Choroid plexus epithelial cell (primary cell): ENCODE results near the gene TRIM54.

Experiments used
- DNase-seq: peaks from one replicate; pipeline ENCODE4 v3.0.0-alpha.2; 2010; ENCODE audit warnings: low read depth
- H3K4me3 ChIP-seq: 2 replicates; pipeline ENCODE4 v1.5.1; 2011; ENCODE audit warnings: low read depth, mild to moderate bottlenecking, control low read depth, low read length, moderate library complexity
- TF ChIP-seq, protein P1 (sequence below): conservative IDR thresholded peaks from 2 replicates; pipeline ENCODE4 v1.5.1; 2011; ENCODE audit warnings: low read depth, mild to moderate bottlenecking, control low read depth, inconsistent platforms, low read length, moderate library complexity

TRIM54 gene

DNA sequence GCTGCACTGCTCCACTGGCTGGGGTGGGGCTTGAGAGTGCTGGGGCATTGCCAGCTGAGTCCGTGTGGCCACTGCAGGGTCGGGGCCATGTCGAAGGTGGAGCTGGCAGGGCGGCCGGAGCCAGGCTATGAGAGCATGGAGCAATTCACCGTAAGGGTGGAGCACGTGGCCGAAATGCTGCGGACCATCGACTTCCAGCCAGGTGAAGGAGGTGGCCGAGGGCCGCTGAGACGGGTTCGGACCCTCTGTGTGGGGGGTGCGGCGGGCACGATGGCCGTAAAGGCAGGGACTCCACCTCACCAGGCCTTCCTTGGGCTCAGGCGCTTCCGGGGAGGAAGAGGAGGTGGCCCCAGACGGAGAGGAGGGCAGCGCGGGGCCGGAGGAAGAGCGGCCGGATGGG lies 23.9 kb downstream of the TRIM54 start:
- TF ChIP-seq, protein P1, sequence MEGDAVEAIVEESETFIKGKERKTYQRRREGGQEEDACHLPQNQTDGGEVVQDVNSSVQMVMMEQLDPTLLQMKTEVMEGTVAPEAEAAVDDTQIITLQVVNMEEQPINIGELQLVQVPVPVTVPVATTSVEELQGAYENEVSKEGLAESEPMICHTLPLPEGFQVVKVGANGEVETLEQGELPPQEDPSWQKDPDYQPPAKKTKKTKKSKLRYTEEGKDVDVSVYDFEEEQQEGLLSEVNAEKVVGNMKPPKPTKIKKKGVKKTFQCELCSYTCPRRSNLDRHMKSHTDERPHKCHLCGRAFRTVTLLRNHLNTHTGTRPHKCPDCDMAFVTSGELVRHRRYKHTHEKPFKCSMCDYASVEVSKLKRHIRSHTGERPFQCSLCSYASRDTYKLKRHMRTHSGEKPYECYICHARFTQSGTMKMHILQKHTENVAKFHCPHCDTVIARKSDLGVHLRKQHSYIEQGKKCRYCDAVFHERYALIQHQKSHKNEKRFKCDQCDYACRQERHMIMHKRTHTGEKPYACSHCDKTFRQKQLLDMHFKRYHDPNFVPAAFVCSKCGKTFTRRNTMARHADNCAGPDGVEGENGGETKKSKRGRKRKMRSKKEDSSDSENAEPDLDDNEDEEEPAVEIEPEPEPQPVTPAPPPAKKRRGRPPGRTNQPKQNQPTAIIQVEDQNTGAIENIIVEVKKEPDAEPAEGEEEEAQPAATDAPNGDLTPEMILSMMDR: no peak
- H3K4me3 ChIP-seq: no peak overlapping the region
- DNase-seq: no peak

DNA sequence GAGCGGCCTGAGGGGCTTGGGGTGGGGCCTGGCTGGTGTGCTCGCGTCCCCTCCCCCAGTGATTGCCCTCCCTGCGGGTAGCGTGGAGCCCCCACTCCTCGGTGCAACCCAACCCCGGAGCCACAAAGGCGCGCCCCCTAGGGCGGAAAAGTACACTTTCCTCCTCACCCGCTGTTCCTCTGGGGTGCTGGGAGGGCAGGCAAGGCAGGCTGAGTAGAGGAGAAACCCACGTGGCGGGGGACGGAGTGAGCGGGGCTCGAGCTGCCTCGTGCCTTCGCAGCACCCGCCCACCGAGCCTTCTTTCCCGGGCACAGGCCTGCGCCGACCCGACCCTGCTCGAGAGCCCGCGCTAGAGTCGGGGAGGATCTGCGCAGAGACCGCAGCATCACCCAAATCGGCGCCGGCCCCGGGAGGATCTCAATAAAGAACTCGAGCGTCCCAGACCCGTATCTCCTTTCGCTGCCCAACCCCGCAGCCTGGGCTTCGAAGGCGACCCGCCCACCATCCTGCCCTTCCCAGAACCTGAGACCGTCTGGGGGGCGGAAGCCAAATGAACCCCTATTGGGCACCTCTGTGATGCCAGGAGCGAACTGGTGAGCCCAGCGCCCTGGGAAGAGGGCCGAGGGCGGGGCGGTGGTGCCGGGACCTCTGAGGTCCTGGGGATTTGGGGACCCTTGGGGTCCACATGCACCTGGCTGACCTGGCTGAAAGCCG lies 24.5 kb downstream of the TRIM54 start:
- TF ChIP-seq, protein P1: no peak
- no peak for DNase-seq
- H3K4me3 ChIP-seq: no peak overlapping the region

DNA sequence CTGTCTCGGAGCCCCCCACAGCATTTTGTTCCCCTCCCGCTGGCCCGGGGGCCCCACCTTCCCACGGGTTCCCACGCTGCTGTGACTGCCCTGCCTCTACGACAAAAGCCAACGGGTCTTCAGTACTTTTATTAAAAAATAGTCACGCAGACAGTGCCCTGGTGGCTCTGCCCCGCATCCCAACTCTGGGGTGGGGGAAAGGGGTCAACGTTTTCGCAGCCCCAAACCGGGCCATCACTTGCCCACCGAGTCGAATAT lies 25.0 kb downstream of the TRIM54 start:
- no peak for DNase-seq
- TF ChIP-seq, protein P1: no peak
- no peak overlapping the region for H3K4me3 ChIP-seq

DNA sequence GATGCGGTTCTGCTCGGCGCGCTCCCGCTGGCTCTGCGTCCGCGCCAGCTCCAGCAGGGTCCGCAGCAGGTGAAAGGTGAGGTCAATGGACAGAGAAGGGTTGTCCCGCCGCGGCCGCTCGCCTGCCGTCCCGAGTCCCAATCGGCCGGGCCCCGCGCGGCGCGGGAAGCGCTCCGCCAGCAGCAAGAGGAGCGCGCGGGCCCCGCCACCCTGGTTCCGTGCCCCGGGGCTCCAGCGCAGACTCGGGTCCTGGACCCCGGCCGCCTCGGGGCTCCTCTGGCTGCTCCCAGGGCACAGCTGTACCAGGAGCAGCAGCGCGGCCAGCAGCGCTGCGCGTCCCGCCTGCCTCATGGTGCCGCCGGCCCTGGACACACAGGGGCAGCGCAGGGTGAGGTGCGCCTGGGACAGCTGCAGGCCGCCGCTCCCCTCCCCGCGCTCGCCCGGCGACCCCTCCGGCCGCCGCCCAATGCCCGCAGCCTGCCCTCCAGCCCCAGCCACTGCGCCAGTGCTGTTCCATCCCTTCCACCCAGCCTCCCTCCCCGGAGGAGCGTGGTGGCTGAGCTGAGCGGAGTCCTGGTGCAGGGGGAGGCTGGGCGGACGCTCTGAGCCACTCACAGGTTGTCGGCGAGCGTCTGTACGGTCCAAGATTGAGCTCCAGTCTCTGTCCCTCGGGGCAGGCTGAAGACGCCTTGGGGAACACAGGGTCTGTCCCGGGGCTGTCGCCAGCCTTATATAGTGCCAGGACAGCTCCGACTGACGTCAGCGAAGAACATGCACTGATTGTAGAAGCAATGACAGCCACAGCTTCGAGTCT lies 25.5 kb downstream of the TRIM54 start:
- no peak for DNase-seq
- no peak overlapping the region for H3K4me3 ChIP-seq
- TF ChIP-seq, protein P1: no peak

DNA sequence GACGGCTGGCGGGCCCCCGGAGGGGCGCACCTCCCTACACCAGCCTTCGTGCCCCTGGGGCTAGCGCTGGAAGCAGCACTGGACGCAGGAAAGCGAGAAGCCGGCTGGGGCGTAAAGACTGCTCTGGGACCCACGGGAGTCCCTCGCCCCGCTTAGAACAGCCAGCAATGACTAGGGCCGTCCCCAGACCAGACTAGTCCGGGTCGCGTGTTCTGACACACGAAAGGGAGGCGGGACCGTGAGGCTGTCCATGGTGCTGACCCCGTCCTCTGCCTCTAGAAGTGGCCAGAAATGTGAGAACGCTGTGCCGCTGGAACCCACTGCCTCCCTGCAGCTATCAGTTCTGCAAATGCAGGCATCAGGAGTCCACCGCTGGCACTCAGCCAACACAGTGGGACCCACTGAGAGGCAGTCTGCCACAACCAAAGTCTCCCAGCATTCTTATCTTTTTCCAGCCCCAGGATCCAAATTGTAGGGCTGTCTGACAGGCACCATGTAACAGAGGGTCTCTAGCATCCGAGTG lies 26.2 kb downstream of the TRIM54 start, which contains the start of gene UCN:
Gene UCN (minus strand): TSS at position 87 of the 523 bp plus-strand sequence. CDS start 550 bp downstream, outside the sequence.
- DNase-seq: peak; percentile 60
- TF ChIP-seq, protein P1: no peak
- no peak within 1 kb of the TSS for H3K4me3 ChIP-seq

DNA sequence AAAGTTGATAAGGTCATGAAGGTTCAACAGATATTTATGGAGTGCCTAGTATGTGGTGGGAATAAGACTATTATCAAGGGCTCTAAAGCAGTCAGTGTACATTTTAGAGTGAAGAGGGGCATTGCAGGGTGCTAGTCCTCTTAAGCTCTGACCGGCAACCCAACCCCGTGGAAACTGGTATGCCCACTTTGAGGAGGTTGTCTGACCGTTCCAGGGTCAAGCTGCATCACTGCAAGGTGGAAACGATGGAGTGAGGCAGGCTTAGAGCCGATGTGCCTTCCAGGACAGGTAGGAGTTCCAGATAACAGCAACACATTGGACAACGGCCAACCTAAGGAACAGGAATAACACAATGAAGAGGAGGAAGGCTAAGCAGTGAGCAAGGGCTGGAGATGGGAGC lies 27.4 kb downstream of the TRIM54 start:
- H3K4me3 ChIP-seq: no peak overlapping the region
- TF ChIP-seq, protein P1: no peak
- no peak for DNase-seq
